NB4 (cell line): ENCODE data around the gene PDK1.

ENCODE experiments used
- DNase-seq: peaks from one replicate; pipeline ENCODE4 v3.0.0; 2010; ENCODE audit warnings: low read depth
- H3K4me3 ChIP-seq: one replicate; pipeline ENCODE4 v1.5.1; 2011; ENCODE audit warnings: mild to moderate bottlenecking, low read depth, low read length, moderate library complexity
- MAX ChIP-seq: IDR thresholded peaks from 2 replicates; pipeline ENCODE4 v1.6.1; 2011; ENCODE audit warnings: low read depth, low read length
- MYC ChIP-seq: IDR thresholded peaks from 2 replicates; pipeline ENCODE4 v1.6.1; 2011; ENCODE audit warnings: low read depth, low read length
- POLR2A ChIP-seq: IDR thresholded peaks from 2 replicates; pipeline ENCODE4 v1.6.1; 2011; ENCODE audit warnings: mild to moderate bottlenecking; ENCODE audit not compliant: insufficient read length; ENCODE audit errors: extremely low read depth
- TF ChIP-seq, protein P1 (sequence below): IDR thresholded peaks from one replicate; pipeline ENCODE4 v1.5.1; 2012; ENCODE audit warnings: low read depth, low read length

The PDK1 gene

DNA sequence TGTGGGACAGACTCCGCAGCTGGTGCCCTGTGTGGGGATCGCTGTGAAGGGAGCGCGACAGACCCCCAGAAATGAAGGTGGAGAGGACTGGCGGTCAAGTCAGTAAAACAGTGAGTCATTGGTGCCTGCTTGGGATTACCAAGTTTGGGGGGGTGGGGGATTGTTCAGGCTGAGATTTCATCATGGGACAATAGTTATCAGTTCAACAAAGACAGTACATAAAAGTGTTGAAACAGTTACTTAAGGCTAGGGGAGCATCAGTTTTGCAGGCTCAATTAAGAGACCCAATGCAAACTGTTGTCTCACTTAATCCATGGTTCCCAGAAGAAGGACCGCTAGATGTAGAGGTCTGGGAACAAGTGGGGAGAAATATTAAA lies 42.4 kb upstream of the PDK1 start:
- TF ChIP-seq POLR2A (no peak), MAX (no peak), MYC (no peak)
- TF ChIP-seq, protein P1, sequence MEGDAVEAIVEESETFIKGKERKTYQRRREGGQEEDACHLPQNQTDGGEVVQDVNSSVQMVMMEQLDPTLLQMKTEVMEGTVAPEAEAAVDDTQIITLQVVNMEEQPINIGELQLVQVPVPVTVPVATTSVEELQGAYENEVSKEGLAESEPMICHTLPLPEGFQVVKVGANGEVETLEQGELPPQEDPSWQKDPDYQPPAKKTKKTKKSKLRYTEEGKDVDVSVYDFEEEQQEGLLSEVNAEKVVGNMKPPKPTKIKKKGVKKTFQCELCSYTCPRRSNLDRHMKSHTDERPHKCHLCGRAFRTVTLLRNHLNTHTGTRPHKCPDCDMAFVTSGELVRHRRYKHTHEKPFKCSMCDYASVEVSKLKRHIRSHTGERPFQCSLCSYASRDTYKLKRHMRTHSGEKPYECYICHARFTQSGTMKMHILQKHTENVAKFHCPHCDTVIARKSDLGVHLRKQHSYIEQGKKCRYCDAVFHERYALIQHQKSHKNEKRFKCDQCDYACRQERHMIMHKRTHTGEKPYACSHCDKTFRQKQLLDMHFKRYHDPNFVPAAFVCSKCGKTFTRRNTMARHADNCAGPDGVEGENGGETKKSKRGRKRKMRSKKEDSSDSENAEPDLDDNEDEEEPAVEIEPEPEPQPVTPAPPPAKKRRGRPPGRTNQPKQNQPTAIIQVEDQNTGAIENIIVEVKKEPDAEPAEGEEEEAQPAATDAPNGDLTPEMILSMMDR = no peak
- DNase-seq = peak; percentile 82
- no peak overlapping the region for H3K4me3 ChIP-seq

DNA sequence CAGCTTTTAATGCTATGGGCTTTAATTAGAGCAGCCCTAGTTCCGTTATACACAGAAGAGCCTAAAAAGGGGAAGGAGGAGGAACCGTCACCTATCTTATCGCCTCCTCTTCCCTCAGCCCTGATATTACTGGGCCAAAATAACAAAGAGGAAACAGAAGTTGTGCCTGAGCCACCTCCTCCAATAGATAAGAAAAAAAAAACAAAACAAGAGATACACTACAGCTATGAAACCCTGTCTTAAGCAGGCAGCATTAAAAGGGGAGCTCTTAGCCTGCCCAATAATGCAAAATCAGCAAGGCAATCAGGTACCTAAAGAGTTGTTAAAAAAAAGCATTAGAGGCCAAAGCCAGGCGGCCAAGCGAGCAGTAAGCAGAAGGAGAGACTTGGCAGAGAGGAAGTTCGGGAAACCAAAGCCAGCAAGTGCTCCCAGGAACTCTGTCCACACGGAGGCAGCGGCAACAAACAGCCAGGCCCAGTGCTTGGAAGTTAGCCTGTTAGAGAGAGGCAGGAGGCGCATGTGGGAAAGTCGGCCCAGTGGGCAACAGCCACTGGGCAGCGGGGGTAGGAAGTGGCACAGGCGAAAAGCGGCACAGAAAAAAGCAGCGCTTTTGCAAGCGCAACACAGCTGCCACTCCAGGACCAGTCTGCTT lies 41.8 kb upstream of the PDK1 start:
- peak overlapping the region; percentile 51 for H3K4me3 ChIP-seq
- TF ChIP-seq, protein P1 = no peak
- peak; percentile 39 for TF ChIP-seq POLR2A
- TF ChIP-seq MYC = peak; percentile 54; the same call in 1 of the 2 replicates
- peak; percentile 56 for TF ChIP-seq MAX
- DNase-seq = peak; percentile 95

DNA sequence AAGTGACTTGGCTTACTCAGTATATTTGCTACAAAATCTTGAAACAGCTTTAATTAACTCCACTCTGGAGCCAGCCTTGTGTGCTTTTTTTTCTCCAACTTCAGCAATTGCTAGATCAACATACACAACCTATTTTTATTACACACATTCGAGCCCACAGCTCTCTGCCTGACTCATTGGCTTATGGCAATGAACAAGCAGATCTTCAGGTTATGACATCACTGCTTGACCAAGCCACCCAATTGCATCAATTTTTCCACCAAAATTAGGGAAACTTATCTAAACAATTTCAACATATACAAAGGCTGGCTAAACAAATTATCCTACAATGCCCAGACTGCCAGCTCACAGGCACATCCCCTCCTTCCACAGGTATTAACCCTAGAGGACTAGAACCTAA lies 39.6 kb upstream of the PDK1 start:
- peak; percentile 71 for DNase-seq
- H3K4me3 ChIP-seq = no peak overlapping the region
- TF ChIP-seq MAX = no peak
- TF ChIP-seq MYC = no peak
- TF ChIP-seq, protein P1 = no peak
- no peak for TF ChIP-seq POLR2A

DNA sequence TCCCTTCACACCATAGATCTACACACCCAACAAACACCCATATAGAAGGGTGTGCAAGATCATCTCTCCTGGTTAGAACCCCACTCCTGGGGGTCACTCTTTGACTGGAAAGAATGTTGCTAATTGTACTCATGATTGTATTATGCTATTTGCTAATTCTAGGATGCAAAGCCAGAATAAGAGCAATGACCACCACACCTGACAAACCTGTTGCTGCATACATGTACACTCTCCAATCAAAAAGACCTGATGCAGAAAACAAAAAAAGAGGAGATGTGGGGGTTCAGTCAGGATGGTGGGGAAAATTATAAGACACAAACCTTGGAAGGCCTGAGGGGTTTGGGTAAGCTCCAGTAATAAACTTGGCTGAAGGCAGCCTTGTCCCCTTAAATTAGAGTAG lies 36.9 kb upstream of the PDK1 start:
- TF ChIP-seq POLR2A = no peak
- TF ChIP-seq MYC = no peak
- no peak for TF ChIP-seq MAX
- TF ChIP-seq, protein P1 = no peak
- no peak overlapping the region for H3K4me3 ChIP-seq
- DNase-seq = no peak

GRCh38 chr2:172525601-172526000 lies 30.3 kb upstream of the PDK1 start:
- TF ChIP-seq MAX (no peak), MYC (no peak), POLR2A (no peak)
- TF ChIP-seq, protein P1 = no peak
- no peak overlapping the region for H3K4me3 ChIP-seq
- no peak for DNase-seq
